AG08396 (cell line): ENCODE data around the gene PAK1IP1.
A peak's percentile ranks its signal among the peaks of the same experiment; 100 is the strongest.
"Not testable (repeated sequence)": the region's sequence is repeated elsewhere in the genome, so short reads cannot be mapped to it uniquely, and the experiment has no call there.

ENCODE experiments used
- DNase-seq: peaks from one replicate; pipeline ENCODE4 v3.0.0; 2012; ENCODE audit warnings: low spot score, mixed read lengths

PAK1IP1 gene

DNA sequence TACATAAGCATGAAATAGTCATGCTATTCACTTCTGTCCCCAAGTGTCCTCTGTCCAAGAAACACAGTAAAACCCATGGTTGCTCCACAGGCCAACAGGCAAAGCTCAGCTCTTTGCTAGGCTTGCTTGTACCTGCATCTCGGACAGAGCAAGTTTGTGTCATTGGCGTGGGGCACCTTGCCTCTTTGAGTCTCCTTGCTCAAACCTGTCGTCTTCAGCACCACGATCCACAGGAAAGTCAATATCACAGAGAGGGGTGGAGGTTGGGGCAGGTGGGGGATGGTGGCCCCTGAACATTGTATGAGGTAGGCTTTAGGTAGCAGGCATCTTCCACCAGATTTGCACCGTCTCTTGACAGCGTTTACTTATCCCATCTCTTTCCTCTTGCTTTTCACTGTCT, 48.7 kb downstream of the PAK1IP1 start:
- DNase-seq: no peak

DNA sequence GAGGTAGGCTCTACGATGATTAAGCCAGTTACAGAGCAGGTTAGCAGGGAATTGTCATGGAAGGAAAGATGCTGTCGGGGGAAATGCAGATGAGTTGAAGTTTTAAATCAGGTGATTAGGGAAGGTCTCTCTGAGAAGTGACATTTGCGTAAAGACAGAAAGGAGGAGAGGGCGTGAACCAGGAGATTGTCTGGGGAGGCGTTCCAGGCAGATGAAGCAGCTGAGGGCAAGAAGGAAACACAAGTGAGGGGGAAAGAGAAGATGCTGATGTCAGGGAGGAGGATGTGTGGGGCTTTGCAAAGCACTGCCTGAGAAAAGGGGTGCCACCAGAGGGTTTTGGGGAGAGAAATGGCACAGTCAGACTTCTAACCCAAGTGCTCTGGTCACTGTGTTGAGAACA, 50.3 kb downstream of the PAK1IP1 start:
- DNase-seq: no peak

DNA sequence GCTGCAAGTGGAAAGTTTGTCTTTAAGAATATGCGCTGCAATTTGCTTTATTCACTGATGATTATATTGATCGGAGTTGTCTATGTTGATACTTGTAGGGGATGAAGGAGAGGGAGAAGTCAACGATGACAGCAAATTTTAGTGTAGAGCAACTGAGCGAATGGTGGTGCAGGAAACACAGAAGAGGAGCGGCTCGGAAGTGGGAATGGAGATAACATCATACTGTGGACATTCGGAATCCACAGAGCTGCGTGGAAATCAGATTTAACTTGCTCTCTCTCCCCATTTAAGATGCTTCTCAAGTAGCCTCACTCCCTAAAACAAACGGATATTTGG, 52.1 kb downstream of the PAK1IP1 start:
- no peak for DNase-seq

DNA sequence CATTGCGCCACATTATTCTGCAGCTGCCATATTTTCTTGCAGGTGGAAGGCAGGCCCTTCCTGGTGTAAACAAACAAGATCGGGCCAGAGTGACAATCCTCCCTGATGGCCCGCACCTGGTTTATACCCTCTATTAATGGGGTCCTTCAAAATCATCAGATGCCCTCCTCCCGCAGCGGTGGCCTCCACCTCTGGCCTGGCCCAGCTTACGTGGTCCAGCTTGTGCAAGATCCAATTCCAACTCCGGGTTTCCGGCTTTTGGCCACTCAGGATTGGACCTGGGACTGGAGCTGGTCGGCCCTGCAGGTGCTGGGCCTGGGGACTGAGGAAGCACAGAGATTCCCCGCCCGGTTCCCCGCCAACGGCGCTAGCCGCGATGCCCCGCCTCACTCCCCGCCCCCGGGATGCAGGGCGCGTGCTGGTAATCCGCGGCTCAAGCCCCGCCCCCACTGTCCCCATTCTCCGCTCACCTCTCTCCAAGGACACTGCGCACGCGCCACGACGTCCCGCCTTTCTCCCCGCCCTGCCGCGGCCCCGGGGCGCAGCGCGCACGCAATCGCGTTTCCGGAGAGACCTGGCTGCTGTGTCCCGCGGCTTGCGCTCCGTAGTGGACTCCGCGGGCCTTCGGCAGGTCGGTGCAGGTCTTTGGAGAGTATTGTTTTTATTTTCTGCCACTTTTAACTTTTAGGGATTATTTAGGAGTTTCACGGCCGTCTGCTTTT, 52.6 kb downstream of the PAK1IP1 start, which contains the start of gene TMEM14B:
TSS of gene TMEM14B (plus strand) at position 555 of the 722 bp plus-strand sequence. CDS start 1,441 bp downstream, outside the sequence.
- peak; percentile 99 for DNase-seq

DNA sequence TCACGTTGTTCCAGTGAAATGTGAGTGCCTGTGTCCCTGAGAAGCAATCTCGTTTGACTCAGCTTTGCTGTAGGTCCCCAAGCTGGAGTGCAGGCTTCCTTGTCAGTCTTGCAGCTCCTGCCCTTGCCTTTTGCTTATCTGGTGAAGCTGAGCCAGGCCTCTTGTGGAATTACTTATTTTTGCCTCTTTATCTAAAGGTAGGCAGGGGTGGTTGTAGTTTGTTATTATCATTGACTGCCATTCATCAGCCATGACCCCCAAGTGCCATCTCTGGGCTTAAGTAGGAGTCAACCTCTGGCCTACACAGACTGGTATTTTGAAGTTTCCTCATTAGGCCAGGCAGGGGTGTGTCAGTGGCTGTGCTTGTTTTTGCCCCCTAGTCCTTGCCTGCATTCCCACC, 55.0 kb downstream of the PAK1IP1 start:
- no peak for DNase-seq

DNA sequence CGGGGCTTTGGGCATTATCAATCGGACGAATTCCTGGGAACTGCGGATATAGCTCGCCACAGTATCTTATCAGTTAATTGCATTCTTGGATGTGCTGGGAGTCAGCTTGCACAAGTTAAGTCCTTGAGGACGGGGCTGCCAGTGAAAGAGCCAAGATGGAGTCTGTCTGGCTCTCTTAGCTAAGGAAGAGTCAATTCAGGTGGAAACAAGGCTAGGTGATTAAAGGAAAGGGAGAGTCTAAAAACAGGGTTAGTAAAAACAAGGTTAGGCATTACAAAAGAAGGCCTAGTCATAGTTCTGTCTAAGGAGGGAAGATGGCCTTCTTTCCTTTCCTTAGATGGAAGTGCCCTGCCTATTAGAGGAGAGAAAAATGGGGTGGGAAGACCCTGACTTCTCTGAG, 55.8 kb downstream of the PAK1IP1 start:
- DNase-seq: not testable (repeated sequence)

DNA sequence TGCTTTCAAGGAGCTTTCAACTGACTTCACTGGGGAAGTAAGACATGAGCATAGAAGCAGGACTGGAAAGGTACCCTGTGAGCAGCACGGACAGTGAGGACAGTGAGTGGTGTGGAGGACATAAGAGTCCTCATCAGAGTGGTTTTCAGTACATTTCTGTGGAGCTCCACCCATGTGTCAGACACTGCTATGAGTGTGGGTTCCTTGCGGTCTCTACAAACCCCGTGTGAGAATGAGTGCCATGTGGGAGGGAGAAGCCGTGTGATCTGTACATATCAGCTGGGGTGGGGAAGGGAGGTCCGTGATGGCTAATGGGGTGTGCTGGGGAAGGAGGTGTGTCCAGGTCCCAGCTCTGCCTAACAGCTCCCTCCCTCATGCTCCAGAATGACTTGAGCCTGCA, 57.0 kb downstream of the PAK1IP1 start:
- DNase-seq: not testable (repeated sequence)

DNA sequence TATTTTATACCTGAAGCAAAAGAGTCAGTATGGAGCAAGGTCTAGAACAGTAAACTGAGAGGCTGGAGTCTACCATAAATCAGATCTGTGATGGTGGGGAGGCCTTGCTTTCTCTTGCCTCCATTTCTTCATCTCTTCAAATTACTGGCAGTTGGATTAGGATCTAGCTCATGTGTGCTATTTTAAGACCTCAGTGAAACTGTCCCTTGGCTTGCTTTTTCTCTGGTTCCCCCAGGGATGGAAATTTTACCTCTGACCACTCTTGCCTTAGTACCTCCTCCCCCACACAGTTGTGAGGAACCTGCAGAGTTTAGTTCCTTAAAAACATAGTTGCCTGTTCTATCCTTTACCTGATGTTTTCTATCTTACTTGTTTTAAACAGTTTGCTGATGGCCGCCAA, 61.3 kb downstream of the PAK1IP1 start:
- no peak for DNase-seq
